Loucy (cell line): ENCODE data around the gene RCAN1.
A peak's percentile ranks its signal among the peaks of the same experiment; 100 is the strongest.

Experiments
- H2AFZ ChIP-seq: fragments of 200-600 bp; sonication (generic); 2 replicates; pipeline ENCODE4 v1.6.0; 2016; ENCODE audit warnings: antibody characterized with exemption, mild to moderate bottlenecking, low read length, moderate library complexity
- H3F3A ChIP-seq: fragments of 200-600 bp; 2 replicates; pipeline ENCODE4 v1.6.0; 2016; ENCODE audit warnings: antibody characterized with exemption, low read depth, mild to moderate bottlenecking
- H3K27me3 ChIP-seq: fragments of 200-600 bp; sonication (generic); 2 replicates; pipeline ENCODE4 v1.6.1; 2014; ENCODE audit warnings: low read length, mild to moderate bottlenecking; ENCODE audit not compliant: insufficient read depth, poor library complexity, severe bottlenecking
- H3K36me3 ChIP-seq: fragments of 200-600 bp; sonication (generic); 2 replicates; pipeline ENCODE4 v1.6.1; 2016; ENCODE audit warnings: low read length; ENCODE audit not compliant: insufficient read depth
- H3K4me1 ChIP-seq: fragments of 200-600 bp; sonication (generic); 2 replicates; pipeline ENCODE4 v1.5.1; 2014; ENCODE audit warnings: low read length, mild to moderate bottlenecking; ENCODE audit not compliant: insufficient read depth, poor library complexity, severe bottlenecking
- H3K4me2 ChIP-seq: fragments of 200-600 bp; sonication (generic); 2 replicates; pipeline ENCODE4 v1.6.0; 2014; ENCODE audit warnings: antibody characterized with exemption, low read length, low read depth, mild to moderate bottlenecking; ENCODE audit not compliant: poor library complexity, severe bottlenecking
- H3K4me3 ChIP-seq: fragments of 200-600 bp; sonication (generic); 2 replicates; pipeline ENCODE4 v1.5.1; 2014; ENCODE audit warnings: low read length, mild to moderate bottlenecking, mixed read lengths; ENCODE audit not compliant: poor library complexity, severe bottlenecking
- H3K79me2 ChIP-seq: fragments of 200-600 bp; sonication (generic); 2 replicates; pipeline ENCODE4 v1.6.1; 2014; ENCODE audit warnings: low read length; ENCODE audit not compliant: insufficient read depth
- H3K9ac ChIP-seq: fragments of 200-600 bp; sonication (generic); 2 replicates; pipeline ENCODE4 v1.6.0; 2014; ENCODE audit warnings: mild to moderate bottlenecking, low read depth, low read length, moderate library complexity; ENCODE audit not compliant: poor library complexity, severe bottlenecking
- H3K9me2 ChIP-seq: fragments of 200-600 bp; sonication (generic); replicated peaks from 2 replicates; pipeline ENCODE4 v1.6.1; 2016; ENCODE audit warnings: low read depth, low read length, mixed read lengths
- H3K9me3 ChIP-seq: fragments of 200-600 bp; sonication (generic); 2 replicates; pipeline ENCODE4 v1.6.1; 2014; ENCODE audit warnings: mild to moderate bottlenecking, antibody characterized with exemption, low read length, low read depth; ENCODE audit not compliant: insufficient read depth
- H4K20me1 ChIP-seq: fragments of 200-600 bp; sonication (generic); 2 replicates; pipeline ENCODE4 v1.6.0; 2014; ENCODE audit warnings: antibody characterized with exemption, low read length, mild to moderate bottlenecking; ENCODE audit not compliant: insufficient read depth, poor library complexity, severe bottlenecking
- EZH2phosphoT487 ChIP-seq: fragments of 200-600 bp; IDR thresholded peaks from 2 replicates; pipeline ENCODE4 v1.6.1; 2018; ENCODE audit warnings: antibody characterized with exemption, mild to moderate bottlenecking, moderate library complexity, borderline replicate concordance
- TF ChIP-seq, protein P1 (sequence below): fragments of 200-600 bp; sonication (generic); conservative IDR thresholded peaks from 2 replicates; pipeline ENCODE4 v1.5.1; 2014; ENCODE audit warnings: mild to moderate bottlenecking, antibody characterized with exemption, low read length

The RCAN1 gene

DNA sequence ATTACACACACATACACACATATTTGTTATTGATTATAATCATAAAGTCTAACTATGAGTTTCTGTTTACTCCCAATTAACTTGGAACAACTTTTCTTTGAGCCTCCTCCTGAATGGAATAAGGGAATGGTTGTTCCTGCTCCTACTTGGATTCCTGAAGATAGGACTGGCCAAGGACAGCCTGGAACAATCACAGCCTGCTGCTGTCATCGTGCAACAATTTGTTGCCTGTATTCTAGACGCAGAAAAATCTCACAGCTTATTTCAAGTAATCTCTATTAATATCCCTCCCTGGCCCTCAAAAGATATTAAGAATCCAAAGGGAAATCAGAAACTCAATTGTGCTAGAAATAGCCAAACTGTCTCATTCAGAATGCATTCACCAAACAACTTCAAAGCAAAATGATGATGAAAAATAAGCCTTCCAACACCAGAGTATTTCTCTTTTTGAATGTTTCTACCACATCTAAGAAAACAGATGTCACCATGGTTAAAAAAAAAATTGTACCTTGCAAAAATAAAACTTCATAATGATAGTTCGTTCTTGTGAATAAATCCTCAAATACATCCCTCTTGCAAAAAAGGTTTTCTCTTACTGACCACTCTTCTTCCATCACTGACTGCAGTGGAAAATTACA, 30.9 kb downstream of the RCAN1 start:
- H3F3A ChIP-seq = no peaks in the 10 kb centered on the region
- no peaks in the 10 kb centered on the region for H3K9me3 ChIP-seq
- no peaks in the 10 kb centered on the region for H4K20me1 ChIP-seq
- H3K79me2 ChIP-seq = peaks cover 4% of the 10 kb centered on the region; the same call in 1 of the 2 replicates
- H3K4me1 ChIP-seq = peaks cover 1% of the 10 kb centered on the region
- no peaks in the 10 kb centered on the region for H3K27me3 ChIP-seq
- H3K9ac ChIP-seq = no peak overlapping the region
- no peak overlapping the region for H3K4me2 ChIP-seq
- no peak overlapping the region for H2AFZ ChIP-seq
- no peak for TF ChIP-seq EZH2phosphoT487
- TF ChIP-seq, protein P1, sequence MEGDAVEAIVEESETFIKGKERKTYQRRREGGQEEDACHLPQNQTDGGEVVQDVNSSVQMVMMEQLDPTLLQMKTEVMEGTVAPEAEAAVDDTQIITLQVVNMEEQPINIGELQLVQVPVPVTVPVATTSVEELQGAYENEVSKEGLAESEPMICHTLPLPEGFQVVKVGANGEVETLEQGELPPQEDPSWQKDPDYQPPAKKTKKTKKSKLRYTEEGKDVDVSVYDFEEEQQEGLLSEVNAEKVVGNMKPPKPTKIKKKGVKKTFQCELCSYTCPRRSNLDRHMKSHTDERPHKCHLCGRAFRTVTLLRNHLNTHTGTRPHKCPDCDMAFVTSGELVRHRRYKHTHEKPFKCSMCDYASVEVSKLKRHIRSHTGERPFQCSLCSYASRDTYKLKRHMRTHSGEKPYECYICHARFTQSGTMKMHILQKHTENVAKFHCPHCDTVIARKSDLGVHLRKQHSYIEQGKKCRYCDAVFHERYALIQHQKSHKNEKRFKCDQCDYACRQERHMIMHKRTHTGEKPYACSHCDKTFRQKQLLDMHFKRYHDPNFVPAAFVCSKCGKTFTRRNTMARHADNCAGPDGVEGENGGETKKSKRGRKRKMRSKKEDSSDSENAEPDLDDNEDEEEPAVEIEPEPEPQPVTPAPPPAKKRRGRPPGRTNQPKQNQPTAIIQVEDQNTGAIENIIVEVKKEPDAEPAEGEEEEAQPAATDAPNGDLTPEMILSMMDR = no peak
- H3K9me2 ChIP-seq = no peaks in the 10 kb centered on the region
- H3K36me3 ChIP-seq = no peaks in the 10 kb centered on the region
- H3K4me3 ChIP-seq = no peak overlapping the region

- H3K4me3 ChIP-seq = no peak overlapping the region
- H2AFZ ChIP-seq = no peak overlapping the region
- peaks cover 4% of the 10 kb centered on the region; the same call in 1 of the 2 replicates for H3K79me2 ChIP-seq
- no peak overlapping the region for H3K9ac ChIP-seq
- no peak for TF ChIP-seq EZH2phosphoT487
- TF ChIP-seq, protein P1 = peak; percentile 58
- no peaks in the 10 kb centered on the region for H3K36me3 ChIP-seq
- H3K27me3 ChIP-seq = no peaks in the 10 kb centered on the region
- no peaks in the 10 kb centered on the region for H4K20me1 ChIP-seq
- H3F3A ChIP-seq = no peaks in the 10 kb centered on the region
- H3K4me2 ChIP-seq = no peak overlapping the region
- H3K9me2 ChIP-seq = no peaks in the 10 kb centered on the region
- H3K4me1 ChIP-seq = no peaks in the 10 kb centered on the region
- no peaks in the 10 kb centered on the region for H3K9me3 ChIP-seq
Measured at GRCh38 chr21:34582506-34583150, 32.3 kb downstream of the RCAN1 start.

DNA sequence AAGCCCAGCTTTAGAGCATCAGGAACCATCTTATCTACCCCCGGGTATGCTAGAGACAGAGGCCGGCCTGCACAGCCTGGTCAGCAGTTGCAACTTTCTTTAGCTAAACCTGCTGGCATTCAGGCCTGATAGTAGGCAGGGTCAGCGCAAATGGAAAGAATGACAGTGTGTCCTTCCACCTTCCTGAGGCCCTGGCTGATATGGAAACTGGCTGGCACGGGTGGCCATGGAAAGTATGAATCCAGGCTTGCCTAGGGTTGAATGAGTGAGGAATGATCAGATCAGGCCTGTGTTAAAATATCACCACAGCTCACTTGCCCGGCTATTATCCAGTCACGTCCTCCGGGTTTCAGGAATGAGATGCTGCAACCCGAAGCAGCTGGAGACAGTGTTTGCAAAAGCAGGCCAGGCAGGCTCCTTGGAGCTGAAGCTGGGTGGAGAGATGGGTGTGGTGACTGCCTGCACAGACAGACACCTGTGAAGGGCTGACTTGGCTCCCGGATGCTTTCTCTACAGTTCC, 34.7 kb downstream of the RCAN1 start:
- H3K4me2 ChIP-seq = no peak overlapping the region
- no peaks in the 10 kb centered on the region for H3K9me3 ChIP-seq
- H3K79me2 ChIP-seq = peaks cover 4% of the 10 kb centered on the region; the same call in 1 of the 2 replicates
- peaks cover 3% of the 10 kb centered on the region for H3K4me1 ChIP-seq
- H3K36me3 ChIP-seq = no peaks in the 10 kb centered on the region
- TF ChIP-seq, protein P1 = no peak
- no peak for TF ChIP-seq EZH2phosphoT487
- no peaks in the 10 kb centered on the region for H3F3A ChIP-seq
- H3K9ac ChIP-seq = no peak overlapping the region
- no peaks in the 10 kb centered on the region for H4K20me1 ChIP-seq
- H2AFZ ChIP-seq = no peak overlapping the region
- H3K9me2 ChIP-seq = no peaks in the 10 kb centered on the region
- H3K4me3 ChIP-seq = no peak overlapping the region
- H3K27me3 ChIP-seq = no peaks in the 10 kb centered on the region
